ENCODE results near the gene TMEM234. TPM values are rescaled to one million over a fixed set of nuclear protein-coding genes. Genes with fewer than 3 reads are reported as not detected.

Gene TMEM234
- polyA plus RNA-seq, 2 of the 4 experiments (the other 2 are of a cell fraction): 8.4 to 12.1 TPM

Small RNAs within 50 kb of the gene (small RNA-seq; reads per million reads assigned to genes)
- 0 reads per million in 6 experiments for gene RF00017

Other genes starting within 250 kb of the TMEM234 start
- gene KHDRBS1, start 208.5 kb downstream of the TMEM234 start, polyA plus RNA-seq (2011; rRNA removed): 60.6 and 63.6 TPM in 2 replicates
- gene KHDRBS1, start 208.5 kb downstream of the TMEM234 start, polyA plus RNA-seq (2017; fragmentation: RNase III; extraction: RNeasy Plus Mini Kit Qiagen cat#74134 plus additional on column Dnase treatment): 107 to 110 TPM (median 109 TPM) in 3 replicates
- 10.8 and 13.8 TPM in 2 replicates for gene TMEM39B, start 149.4 kb downstream of the TMEM234 start, polyA plus RNA-seq (2011; rRNA removed)
- 8.2 to 9.3 TPM (median 8.5 TPM) in 3 replicates for gene TMEM39B, start 149.4 kb downstream of the TMEM234 start, polyA plus RNA-seq (2017; fragmentation: RNase III; extraction: RNeasy Plus Mini Kit Qiagen cat#74134 plus additional on column Dnase treatment)
- gene KPNA6, start 114.3 kb downstream of the TMEM234 start, polyA plus RNA-seq (2011; rRNA removed): 24.3 and 41.9 TPM in 2 replicates
- gene KPNA6, start 114.3 kb downstream of the TMEM234 start, polyA plus RNA-seq (2017; fragmentation: RNase III; extraction: RNeasy Plus Mini Kit Qiagen cat#74134 plus additional on column Dnase treatment): 15.0 to 15.9 TPM (median 15.8 TPM) in 3 replicates
- 22.5 and 31.7 TPM in 2 replicates for gene TXLNA, start 42.7 kb downstream of the TMEM234 start, polyA plus RNA-seq (2011; rRNA removed)
- gene TXLNA, start 42.7 kb downstream of the TMEM234 start, polyA plus RNA-seq (2017; fragmentation: RNase III; extraction: RNeasy Plus Mini Kit Qiagen cat#74134 plus additional on column Dnase treatment): 23.9 to 26.0 TPM (median 25.0 TPM) in 3 replicates
- gene CCDC28B, start 21.8 kb downstream of the TMEM234 start, polyA plus RNA-seq (2011; rRNA removed): 1.1 and 1.2 TPM in 2 replicates
- 3.3 to 4.6 TPM (median 4.4 TPM) in 3 replicates for gene CCDC28B, start 21.8 kb downstream of the TMEM234 start, polyA plus RNA-seq (2017; fragmentation: RNase III; extraction: RNeasy Plus Mini Kit Qiagen cat#74134 plus additional on column Dnase treatment)
- 1.6 and 1.8 TPM in 2 replicates for gene IQCC, start 16.7 kb downstream of the TMEM234 start, polyA plus RNA-seq (2011; rRNA removed)
- gene IQCC, start 16.7 kb downstream of the TMEM234 start, polyA plus RNA-seq (2017; fragmentation: RNase III; extraction: RNeasy Plus Mini Kit Qiagen cat#74134 plus additional on column Dnase treatment): 1.8 to 2.0 TPM (median 2.0 TPM) in 3 replicates
- gene DCDC2B, start 13.3 kb downstream of the TMEM234 start, polyA plus RNA-seq (2011; rRNA removed): not detected in 2 replicates
- not detected in 3 replicates for gene DCDC2B, start 13.3 kb downstream of the TMEM234 start, polyA plus RNA-seq (2017; fragmentation: RNase III; extraction: RNeasy Plus Mini Kit Qiagen cat#74134 plus additional on column Dnase treatment)
- 299 and 300 TPM in 2 replicates for gene EIF3I, start 54 bp upstream of the TMEM234 start, polyA plus RNA-seq (2011; rRNA removed)
- gene EIF3I, start 54 bp upstream of the TMEM234 start, polyA plus RNA-seq (2017; fragmentation: RNase III; extraction: RNeasy Plus Mini Kit Qiagen cat#74134 plus additional on column Dnase treatment): 318 to 335 TPM (median 330 TPM) in 3 replicates
- 0.53 and 0.54 TPM in 2 replicates for gene FAM167B, start 24.9 kb upstream of the TMEM234 start, polyA plus RNA-seq (2011; rRNA removed)
- gene FAM167B, start 24.9 kb upstream of the TMEM234 start, polyA plus RNA-seq (2017; fragmentation: RNase III; extraction: RNeasy Plus Mini Kit Qiagen cat#74134 plus additional on column Dnase treatment): 0.58 to 2.0 TPM (median 1.8 TPM) in 3 replicates
- 0.03 and 0.04 TPM in 2 replicates for gene LCK, start 28.9 kb upstream of the TMEM234 start, polyA plus RNA-seq (2011; rRNA removed)
- not detected in 3 replicates for gene LCK, start 28.9 kb upstream of the TMEM234 start, polyA plus RNA-seq (2017; fragmentation: RNase III; extraction: RNeasy Plus Mini Kit Qiagen cat#74134 plus additional on column Dnase treatment)
- gene HDAC1, start 69.7 kb upstream of the TMEM234 start, polyA plus RNA-seq (2011; rRNA removed): 135 TPM in 2 replicates
- 88.8 to 102 TPM (median 99.6 TPM) in 3 replicates for gene HDAC1, start 69.7 kb upstream of the TMEM234 start, polyA plus RNA-seq (2017; fragmentation: RNase III; extraction: RNeasy Plus Mini Kit Qiagen cat#74134 plus additional on column Dnase treatment)
- 73.2 and 89.4 TPM in 2 replicates for gene MARCKSL1, start 113.9 kb upstream of the TMEM234 start, polyA plus RNA-seq (2011; rRNA removed)
- 44.6 to 62.6 TPM (median 57.7 TPM) in 3 replicates for gene MARCKSL1, start 113.9 kb upstream of the TMEM234 start, polyA plus RNA-seq (2017; fragmentation: RNase III; extraction: RNeasy Plus Mini Kit Qiagen cat#74134 plus additional on column Dnase treatment)
- 3.5 and 3.6 TPM in 2 replicates for gene FAM229A, start 140.1 kb upstream of the TMEM234 start, polyA plus RNA-seq (2011; rRNA removed)
- 3.5 to 5.6 TPM (median 4.4 TPM) in 3 replicates for gene FAM229A, start 140.1 kb upstream of the TMEM234 start, polyA plus RNA-seq (2017; fragmentation: RNase III; extraction: RNeasy Plus Mini Kit Qiagen cat#74134 plus additional on column Dnase treatment)
- gene TSSK3, start 140.2 kb upstream of the TMEM234 start, polyA plus RNA-seq (2011; rRNA removed): 0.31 and 0.65 TPM in 2 replicates
- gene TSSK3, start 140.2 kb upstream of the TMEM234 start, polyA plus RNA-seq (2017; fragmentation: RNase III; extraction: RNeasy Plus Mini Kit Qiagen cat#74134 plus additional on column Dnase treatment): 0.14 to 0.37 TPM (median 0.15 TPM) in 3 replicates
- 19.9 and 26.1 TPM in 2 replicates for gene BSDC1, start 172.1 kb upstream of the TMEM234 start, polyA plus RNA-seq (2011; rRNA removed)
- gene BSDC1, start 172.1 kb upstream of the TMEM234 start, polyA plus RNA-seq (2017; fragmentation: RNase III; extraction: RNeasy Plus Mini Kit Qiagen cat#74134 plus additional on column Dnase treatment): 18.8 to 22.7 TPM (median 21.0 TPM) in 3 replicates
- gene ZBTB8B, start 242.7 kb upstream of the TMEM234 start, polyA plus RNA-seq (2011; rRNA removed): 0.01 TPM in 2 replicates
- 0.01 to 0.03 TPM (median 0.03 TPM) in 3 replicates for gene ZBTB8B, start 242.7 kb upstream of the TMEM234 start, polyA plus RNA-seq (2017; fragmentation: RNase III; extraction: RNeasy Plus Mini Kit Qiagen cat#74134 plus additional on column Dnase treatment)

Measured in A549 (cell line).